SKM-1 (cell line): Measurements from ENCODE around the gene CCPG1.
A peak's percentile ranks its signal among the peaks of the same experiment; 100 is the strongest.

ENCODE experiments used
- DNase-seq: peaks from one replicate; lab custom pipeline; 2025; ENCODE audit not compliant: unreplicated experiment; lab: John Stamatoyannopoulos, UW

Gene CCPG1

DNA sequence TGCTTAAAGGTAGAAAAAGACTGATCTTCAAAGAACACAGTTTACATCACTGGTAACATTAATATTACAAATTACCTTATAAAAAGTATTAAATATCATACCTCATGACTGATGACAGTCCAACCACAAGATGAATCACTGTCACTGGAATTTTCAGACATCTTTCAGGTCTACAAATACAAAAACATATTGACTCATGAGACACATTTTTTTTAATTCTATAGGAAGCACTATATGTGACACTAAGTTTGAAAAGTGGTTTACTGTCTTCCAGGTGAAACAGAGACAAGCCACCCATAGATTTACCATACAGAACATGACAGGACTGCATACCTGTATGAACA is 18.9 kb downstream of the CCPG1 start:
- no peak for DNase-seq

DNA sequence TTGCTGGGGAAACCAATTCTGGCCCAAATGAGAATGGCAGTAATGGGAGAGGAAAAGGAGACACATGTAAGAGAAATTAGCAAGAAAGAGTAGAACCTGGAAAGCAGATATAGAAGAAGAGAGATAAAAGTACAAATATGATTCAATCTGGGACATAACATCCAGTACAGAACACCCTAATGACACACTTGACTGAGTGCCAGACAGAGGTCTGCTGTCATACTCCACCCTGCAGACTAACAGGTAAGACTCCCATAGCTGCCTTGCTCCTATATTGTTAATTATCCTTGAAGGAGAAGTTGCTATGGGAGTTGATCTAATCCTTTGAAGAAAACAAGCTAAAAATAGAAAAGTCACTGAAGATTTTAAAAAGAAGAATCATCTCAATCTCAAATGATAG is 21.1 kb downstream of the CCPG1 start:
- DNase-seq, result no peak

DNA sequence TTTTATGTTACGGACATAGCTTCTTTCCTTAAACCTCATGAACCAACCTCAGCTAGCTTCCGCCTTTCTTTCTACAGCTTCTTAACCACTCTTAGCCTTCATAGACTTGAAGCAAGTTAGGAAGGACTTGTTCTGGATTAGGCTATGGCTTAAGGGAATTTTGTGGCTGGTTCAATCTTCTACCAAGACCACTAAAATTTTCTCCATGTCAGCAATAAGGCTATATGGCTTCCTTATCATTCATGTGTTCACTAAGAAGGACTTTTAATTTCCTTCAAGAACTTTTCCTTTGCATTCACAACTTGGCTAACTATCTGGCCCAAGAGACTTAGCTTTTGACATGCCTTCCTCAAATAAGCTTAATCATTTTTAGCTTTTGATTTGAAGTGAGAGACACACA is 24.5 kb downstream of the CCPG1 start:
- DNase-seq, result no peak

DNA sequence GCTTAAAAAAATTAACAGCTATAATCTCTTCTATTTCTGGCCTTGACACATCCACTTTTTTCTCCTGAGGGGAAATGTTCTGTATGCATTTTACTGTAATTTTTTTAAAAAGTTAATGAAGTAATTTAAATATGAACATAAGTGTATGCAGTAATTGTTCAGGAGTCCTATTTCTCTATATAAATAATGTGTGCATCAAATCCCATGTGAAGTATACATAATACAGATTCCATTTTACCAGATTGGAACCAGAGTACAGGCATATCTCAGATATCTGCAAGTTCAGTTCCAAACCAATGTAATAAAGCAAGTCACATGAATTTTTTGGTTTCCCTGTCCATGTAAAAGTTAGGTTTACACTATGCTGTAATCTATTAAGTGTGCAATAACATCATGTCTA is 26.6 kb downstream of the CCPG1 start:
- DNase-seq, result no peak

DNA sequence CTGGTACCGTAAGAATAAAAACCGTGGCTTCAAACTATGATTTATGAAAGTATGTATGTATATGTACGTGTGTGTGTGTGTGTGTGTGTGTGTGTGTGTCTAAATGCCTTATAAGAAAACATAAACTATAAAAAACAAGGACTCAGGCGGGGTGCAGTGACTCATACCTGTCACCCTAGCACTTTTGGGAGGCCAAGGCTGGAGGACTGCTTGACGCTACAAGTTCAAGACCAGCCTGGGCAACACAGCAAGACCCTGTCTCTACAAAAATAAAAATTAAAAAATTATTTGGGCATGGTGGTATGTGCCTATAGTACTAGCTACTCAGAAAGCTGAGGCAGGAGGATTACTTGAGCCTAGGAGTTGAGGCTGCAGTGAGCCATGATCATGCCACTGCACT is 29.1 kb downstream of the CCPG1 start:
- no peak for DNase-seq

DNA sequence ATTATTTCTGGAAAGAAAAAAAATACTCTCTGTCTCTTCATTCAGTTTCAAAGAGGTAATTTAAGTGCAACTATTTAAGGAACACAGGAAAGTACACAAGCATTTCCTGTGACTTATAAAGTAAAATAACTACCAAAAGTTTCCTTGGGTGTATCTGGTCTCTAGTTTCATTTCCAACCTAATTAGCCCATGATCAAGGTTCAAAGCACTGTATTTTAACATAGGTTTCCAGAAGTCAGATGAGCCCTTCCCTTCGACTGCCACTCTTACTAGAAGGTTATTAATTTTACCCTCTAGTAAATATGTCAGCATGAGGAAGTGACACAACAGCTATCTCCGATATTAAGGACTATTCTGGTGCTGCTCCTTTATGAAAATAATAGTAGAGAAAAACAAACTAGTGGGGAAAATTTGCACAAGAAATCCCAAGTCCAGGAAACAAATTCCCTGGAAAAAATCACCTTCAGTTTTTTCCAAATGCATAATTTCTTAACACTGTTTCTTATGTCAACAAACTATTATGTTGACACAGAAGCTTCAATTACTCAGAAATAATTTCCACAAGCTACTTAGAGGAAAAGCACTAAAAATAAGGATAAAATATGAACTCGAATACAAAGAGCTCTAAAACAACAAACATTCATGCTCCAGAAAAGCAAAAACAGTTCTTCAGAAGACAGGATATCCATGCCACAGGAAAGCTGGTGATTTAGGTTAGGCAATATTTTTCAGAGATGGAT is 35.3 kb downstream of the CCPG1 start:
- no peak for DNase-seq

DNA sequence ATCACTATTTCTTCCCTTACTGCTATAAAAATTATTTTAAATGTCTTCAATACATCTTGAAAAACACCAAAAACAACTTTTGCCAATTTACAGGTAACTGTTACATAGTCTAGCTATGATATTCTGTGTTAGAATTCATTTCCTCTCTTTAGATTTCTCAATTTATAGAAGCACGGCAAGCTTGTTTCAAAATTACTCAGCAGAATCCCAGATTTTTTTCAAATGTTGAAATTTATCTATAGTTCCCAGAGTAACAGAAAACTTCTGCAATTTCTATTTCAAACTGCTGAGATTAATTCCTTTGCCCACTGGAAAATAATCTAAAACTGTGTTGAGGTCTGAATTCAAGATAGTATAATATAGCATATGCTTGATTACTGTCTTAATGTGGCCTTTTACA is 41.2 kb downstream of the CCPG1 start:
- DNase-seq, result no peak

DNA sequence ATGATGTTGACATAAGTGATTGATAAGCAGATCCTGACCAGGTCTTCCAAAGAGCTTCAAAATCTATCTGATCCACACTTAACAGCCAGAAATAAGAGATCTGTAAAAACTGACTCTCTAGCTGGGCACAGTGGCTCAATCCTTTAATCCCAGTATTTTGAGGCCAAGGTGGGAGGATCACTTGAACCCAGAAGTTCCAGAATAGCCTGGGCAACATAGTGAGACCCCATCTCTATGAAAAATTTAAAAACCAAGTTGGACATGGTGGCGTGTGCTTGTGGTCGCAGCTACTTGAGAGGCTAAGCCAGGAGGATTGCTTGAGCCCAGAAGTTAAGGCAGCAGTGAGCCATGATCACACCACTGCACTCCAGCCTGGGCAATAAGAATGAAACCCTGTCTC is 45.5 kb downstream of the CCPG1 start:
- no peak for DNase-seq

DNA sequence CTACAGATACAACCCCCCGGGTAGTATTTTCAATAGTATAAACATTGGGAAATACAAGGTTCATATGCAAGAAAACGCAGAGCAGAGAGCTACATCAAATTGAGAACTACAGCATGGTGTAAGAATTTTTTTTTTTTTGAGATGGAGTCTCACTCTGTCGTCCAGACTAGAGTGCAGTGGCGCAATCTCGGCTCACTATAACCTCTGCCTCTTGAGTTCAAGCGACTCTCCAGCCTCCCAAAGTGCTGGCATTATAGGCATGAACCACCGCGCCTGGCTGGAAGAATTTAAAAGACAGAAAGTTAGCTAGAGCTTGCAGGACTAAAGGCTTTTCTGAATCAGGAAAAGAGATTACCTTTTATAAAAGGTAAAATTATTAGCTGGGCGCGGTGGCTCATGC is 47.1 kb downstream of the CCPG1 start:
- no peak for DNase-seq

DNA sequence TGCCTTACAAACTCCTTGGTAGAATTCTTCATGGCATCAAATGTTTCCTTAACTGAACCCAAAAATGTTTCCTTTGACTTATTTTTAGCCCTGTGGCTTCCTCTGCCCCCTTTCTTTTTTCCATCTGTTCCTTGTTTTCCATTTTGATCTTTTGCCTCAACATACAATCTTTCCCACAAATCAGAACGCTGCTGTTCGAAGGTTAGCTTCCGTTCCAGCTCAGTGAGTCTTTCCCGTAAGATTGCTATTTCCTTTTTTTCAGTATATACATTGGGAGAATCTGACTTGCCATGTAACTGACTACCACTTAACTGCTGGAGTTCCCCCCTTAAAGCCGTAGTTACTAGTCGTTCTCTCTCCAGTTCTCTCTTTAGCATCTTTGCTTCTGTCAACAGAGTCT is 47.9 kb downstream of the CCPG1 start:
- DNase-seq, result no peak

DNA sequence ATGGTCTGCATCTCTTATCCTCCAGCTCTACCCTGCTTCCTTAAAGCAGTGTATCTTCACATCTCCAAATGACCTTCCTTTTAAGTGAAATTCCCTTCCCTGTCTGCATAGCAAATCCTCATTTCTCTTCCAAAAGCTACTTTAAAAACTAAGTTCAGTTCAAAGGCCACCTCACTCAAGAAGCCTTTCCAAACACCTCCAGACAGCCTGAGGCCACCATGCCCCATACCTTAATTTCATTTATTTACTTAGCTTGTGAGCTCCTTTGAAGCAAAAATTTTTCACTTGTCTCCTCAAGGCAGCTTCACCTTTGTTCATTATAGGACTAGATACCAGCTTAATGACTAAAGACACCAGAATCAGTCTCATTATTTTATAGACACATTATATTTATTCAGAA is 49.7 kb downstream of the CCPG1 start:
- no peak for DNase-seq

DNA sequence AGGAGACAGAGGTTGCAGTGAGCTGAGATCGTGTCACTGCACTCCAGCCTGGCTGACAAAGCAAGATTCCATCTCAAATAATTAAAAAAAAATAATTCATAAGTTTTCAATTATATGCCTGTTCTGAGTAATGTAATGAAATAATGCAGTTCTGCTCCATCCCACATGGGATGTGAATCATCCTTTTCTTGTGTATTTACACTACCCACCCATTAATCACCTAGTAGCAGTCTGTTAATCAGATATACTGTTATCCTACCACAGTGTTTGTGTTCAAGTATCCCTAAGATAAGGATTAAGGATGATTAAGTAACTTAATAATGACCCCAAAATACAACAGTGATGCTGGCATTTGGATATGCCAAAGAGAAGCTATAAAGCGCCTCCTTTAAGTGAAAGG is 50.4 kb downstream of the CCPG1 start:
- no peak for DNase-seq

DNA sequence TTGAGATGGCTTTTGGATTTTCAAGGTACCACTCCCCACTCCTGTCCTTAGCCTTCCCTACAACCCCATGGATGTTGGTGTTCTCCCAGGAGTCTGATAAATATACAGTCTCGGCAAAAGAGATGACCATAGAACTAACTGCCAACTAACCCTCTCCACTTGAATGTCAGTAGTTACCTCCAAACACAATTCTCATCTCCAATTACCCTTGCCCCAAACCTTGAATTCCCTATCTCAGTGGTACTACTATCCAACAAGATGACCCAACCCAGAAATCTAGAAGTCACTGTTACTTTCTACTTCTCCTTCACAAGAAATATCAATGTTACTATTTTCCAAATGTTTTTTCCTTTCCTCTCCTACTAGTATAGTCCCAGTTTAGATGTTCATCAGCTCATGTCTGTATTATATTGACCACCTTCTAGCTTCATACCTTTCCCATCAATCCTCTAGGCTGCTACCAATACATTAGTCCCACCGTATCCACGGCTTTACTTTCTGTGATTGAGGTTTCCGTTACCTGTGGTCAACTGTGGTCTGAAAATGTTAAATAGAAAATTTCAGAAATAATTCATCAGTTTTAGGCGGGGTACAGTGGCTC is 51.1 kb downstream of the CCPG1 start:
- no peak for DNase-seq

DNA sequence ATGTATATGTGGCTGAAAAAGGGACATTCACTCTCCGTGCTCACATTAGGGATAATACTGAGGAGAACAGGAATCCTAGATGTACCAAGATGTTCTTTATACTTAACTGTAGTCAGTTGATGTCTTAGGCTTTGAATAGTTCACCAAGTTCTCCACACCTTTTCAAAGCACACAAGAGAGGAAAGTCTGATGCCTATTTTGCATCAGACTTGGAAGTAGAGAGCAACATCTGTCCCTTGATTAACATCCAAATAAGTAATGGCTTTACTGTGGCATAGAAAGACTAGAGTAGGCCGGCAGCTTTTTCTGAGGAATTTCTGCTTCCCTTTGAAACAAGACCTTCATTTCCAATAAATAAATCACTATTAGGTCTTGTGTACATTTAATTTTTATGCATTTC is 55.1 kb downstream of the CCPG1 start:
- DNase-seq, result no peak

DNA sequence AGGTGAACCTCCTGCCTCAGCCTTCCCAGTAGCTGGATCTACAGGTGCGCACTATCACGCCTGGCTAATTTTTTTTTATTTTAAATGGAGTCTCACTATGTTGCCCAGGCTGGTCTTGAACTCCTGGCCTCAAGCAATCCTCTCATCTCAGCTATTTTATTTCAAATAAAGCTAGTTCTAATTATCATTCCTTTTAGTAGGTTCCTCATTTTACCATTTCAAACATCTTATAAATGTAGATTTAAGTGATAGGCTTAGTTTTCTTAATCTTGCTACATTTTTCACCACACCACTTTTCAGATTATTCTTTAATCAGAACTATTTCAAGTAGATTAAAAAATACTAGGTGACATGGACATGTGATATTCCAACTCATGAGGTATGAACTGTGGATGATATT is 58.9 kb downstream of the CCPG1 start:
- no peak for DNase-seq

DNA sequence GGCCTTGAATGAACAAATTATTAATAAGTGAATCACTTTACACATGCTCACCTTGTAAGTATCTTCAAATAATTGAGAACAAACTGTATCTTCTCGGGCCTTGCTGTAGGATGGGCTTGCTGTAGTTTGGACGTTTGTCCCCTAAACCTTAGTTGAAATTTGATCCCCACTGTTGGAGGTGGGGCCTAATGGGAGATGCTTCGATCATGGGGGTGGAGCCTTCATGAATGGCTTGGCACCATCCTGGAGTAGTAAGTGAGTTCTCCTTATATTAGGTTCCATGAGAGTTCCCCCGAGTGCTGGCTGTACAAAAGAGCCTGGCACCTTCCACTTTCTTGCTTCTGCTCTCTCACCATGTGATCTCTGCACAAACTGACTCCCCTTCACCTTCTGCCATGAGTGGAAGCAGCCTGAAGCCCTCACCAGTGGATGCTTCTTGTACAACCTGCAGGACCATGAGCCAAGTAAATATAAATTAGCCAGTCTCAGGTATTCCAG is 59.8 kb downstream of the CCPG1 start:
- DNase-seq, result no peak

DNA sequence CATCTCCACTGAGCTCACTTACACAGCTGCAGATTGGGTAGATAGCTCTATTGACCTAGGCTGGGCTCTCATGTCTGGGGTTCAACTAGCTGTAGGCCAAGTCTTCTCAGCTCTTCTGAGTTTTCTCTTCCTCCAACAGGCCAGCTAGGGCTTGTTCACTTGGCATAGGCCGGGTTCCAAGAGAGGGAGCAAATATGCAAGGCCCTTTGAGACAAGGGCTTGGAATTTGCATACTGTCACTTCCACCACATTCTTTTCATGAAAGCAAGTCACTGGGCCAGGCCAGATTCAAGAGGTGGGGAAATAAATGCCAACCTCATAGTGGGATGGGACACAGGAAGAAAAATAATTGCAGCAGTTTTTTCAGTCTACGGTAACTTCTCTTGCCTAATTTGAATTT is 64.0 kb downstream of the CCPG1 start:
- no peak for DNase-seq

DNA sequence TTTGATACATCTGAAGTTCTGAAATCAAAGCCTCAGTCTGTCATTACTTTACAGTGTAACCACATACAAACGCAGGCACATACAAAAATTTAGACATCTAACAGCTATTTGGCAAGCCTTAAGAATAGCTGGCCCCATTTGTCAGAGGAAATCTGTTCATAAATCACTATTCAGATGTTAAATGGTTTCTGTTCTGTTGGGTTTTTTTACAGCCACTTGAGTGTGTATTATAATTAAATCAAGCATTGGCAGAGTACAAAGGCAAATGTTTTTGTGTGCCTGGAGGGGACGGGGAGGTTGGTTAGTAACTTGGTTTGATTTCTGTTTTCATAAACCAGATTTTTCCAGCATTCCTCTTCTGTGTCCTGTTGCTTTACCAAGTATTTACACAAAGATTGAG is 65.0 kb downstream of the CCPG1 start:
- no peak for DNase-seq

DNA sequence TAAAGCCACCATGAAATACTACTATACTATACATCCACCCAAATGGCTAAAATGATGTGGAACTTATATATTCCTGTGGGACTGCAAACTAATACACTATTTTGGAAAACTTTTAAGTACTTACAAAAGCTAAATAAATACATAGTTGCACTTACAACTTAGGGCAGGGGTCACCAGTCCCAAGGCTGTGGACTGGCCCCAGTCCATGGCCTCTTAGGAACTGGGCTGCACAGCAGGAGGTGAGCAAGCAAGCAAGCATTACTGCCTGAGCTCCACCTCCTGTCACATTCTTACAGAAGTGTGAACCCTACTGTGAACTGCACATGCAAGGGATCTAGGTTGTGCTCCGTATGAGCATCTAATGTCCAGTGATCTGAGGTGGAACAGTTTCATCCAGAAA is 71.0 kb downstream of the CCPG1 start:
- DNase-seq, result no peak

DNA sequence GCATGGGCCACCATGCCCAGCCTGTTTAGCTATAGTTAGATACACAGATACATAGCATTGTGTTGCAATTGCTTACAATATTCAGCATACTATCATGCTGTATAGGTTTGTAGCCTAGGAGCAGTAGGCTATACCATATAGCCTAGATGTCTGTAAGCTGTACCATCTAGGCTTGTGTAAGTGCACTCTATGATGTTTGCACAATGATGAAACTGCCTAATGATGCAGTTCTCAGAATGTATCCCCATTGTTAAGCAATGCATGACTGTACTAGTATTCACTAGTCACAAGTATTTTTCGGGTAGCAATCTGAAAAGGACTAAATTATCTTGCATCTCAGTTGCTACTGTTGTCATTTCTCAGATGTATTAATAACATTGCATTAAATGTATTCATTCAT is 73.2 kb downstream of the CCPG1 start:
- no peak for DNase-seq

DNA sequence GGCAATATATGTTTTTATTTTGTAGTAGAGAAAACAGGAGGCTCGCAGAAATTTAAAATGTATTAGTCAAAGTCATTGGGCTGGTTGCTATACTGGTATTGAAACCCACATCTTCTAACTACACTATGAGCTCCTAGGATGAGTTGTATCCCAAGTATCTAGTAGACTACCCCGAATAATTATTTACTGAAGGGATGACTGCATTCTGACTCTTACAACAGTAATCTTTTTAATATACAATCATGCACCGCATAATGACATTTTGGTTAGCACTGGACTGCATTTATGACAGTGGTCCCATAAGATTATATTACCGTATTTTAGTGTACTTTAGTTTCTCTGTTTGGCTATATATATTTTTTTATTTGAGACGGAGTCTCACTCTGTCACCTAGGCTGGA is 73.8 kb downstream of the CCPG1 start:
- no peak for DNase-seq

DNA sequence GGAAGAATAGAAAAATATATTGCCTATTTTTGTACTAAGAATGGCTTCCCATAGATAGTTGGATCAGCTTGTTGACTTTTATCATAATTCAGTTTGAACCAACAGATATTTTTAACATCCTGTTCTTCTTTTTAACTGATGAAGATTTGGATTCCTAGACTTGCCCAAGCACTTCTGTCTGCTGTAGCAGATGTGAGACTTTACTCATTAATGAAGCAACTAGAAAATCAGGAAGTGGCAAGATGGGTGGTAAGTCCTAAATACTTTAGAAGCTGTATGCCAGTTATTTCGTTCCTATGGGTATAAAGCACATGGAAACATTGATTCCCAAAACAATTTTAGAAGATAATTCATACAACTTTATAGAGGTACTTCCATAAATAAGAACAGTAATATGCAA is 80.8 kb downstream of the CCPG1 start:
- peak; percentile 33 for DNase-seq

DNA sequence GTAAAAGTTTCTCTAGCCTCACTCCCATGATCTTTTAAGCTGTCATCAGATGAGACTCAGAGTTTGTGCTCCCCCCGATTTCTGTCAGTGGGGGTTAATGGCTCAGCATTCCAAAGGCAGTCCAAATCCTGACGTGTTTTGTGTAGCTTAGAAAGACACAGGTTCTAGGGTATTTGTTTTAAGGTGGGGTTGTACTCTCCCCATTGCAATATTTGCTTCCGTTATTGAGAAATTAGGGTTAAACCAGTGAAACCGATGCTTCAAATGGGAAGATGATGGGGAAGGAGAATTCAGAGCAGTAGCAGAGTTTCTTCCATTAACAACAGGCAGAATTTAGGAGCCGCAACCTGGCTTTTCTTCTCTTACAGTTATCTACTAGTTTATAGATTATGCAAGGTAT is 85.7 kb downstream of the CCPG1 start:
- DNase-seq, result no peak
